Keratinocyte (primary cell): ENCODE data around the gene MAML2. TPM values are rescaled to one million over a fixed set of nuclear protein-coding genes. Genes with fewer than 3 reads are reported as not detected.

Source experiments
- DNase-seq: peaks from one replicate; pipeline ENCODE4 v3.0.0-alpha.2; 2011; ENCODE audit warnings: low read depth, missing footprints, low spot score
- FAIRE-seq: peaks from 2 replicates; lab custom pipeline; 2011; peaks lifted over from hg19 to GRCh38; lab: Jason Lieb, UNC
- H2AFZ ChIP-seq: 2 replicates; pipeline ENCODE4 v1.6.0; 2012; ENCODE audit warnings: low read length, control low read depth, inconsistent platforms; ENCODE audit not compliant: control insufficient read depth
- H3K27ac ChIP-seq: 2 replicates; pipeline ENCODE4 v1.5.1; 2011; ENCODE audit warnings: low read length; ENCODE audit not compliant: control insufficient read depth, insufficient read depth
- H3K27me3 ChIP-seq: 3 replicates; pipeline ENCODE4 v1.6.0; 2011; ENCODE audit warnings: low read length; ENCODE audit not compliant: control insufficient read depth, insufficient read depth; ENCODE audit errors: extremely low read depth
- H3K36me3 ChIP-seq, 2 experiments: 2 replicates in 1 of 2; 3 replicates in 1 of 2; pipeline ENCODE4 v1.5.1; 2011; ENCODE audit warnings: low read length in 2 of 2, mild to moderate bottlenecking in 1 of 2; ENCODE audit not compliant: control insufficient read depth in 2 of 2, insufficient read depth in 2 of 2; ENCODE audit errors: extremely low read depth in 1 of 2
- H3K4me1 ChIP-seq: 3 replicates; pipeline ENCODE4 v1.5.1; 2011; ENCODE audit warnings: low read length; ENCODE audit not compliant: control insufficient read depth, insufficient read depth; ENCODE audit errors: extremely low read depth
- H3K4me2 ChIP-seq: 3 replicates; pipeline ENCODE4 v1.6.0; 2011; ENCODE audit warnings: low read depth, low read length; ENCODE audit not compliant: control insufficient read depth, insufficient read depth; ENCODE audit errors: extremely low read depth
- H3K4me3 ChIP-seq, 3 experiments: fragments of 200-600 bp in 1 of 3; sonication (generic) in 1 of 3; 2 replicates in 2 of 3; 3 replicates in 1 of 3; pipeline ENCODE4 v1.5.1; 2011 to 2016; ENCODE audit warnings: low read length in 3 of 3, mild to moderate bottlenecking in 3 of 3, control low read depth in 2 of 3, inconsistent platforms in 1 of 3, low read depth in 1 of 3, mixed read lengths in 1 of 3, mixed run types in 1 of 3, moderate library complexity in 1 of 3; ENCODE audit not compliant: control insufficient read depth in 2 of 3, insufficient read depth in 2 of 3; ENCODE audit errors: extremely low read depth in 1 of 3
- H3K79me2 ChIP-seq: 2 replicates; pipeline ENCODE4 v1.6.0; 2012; ENCODE audit warnings: low read length; ENCODE audit not compliant: control insufficient read depth, insufficient read depth
- H3K9ac ChIP-seq: 3 replicates; pipeline ENCODE4 v1.6.0; 2011; ENCODE audit warnings: low read length; ENCODE audit not compliant: control insufficient read depth, insufficient read depth; ENCODE audit errors: extremely low read depth
- H3K9me1 ChIP-seq: 3 replicates; pipeline ENCODE4 v1.6.0; 2011; ENCODE audit warnings: low read length; ENCODE audit not compliant: control insufficient read depth, insufficient read depth; ENCODE audit errors: extremely low read depth
- H3K9me3 ChIP-seq: 2 replicates; pipeline ENCODE4 v1.5.1; 2012; ENCODE audit warnings: low read depth, low read length; ENCODE audit not compliant: control insufficient read depth
- H4K20me1 ChIP-seq: 3 replicates; pipeline ENCODE4 v1.6.0; 2011; ENCODE audit warnings: low read length; ENCODE audit not compliant: control insufficient read depth, insufficient read depth; ENCODE audit errors: extremely low read depth
- EZH2 ChIP-seq: IDR thresholded peaks from one replicate; pipeline ENCODE4 v1.6.1; 2012; ENCODE audit warnings: inconsistent platforms, mild to moderate bottlenecking, low read length, moderate library complexity
- dilution Hi-C: fragments of 300-500 bp; cut with MboI; formaldehyde crosslinking; loops from one replicate; pipeline ENCODE4 v1.7.0; 2020; ENCODE audit warnings: low sequenced_read_pairs; ENCODE audit not compliant: extremely low pct_ligation_motif_present
- polyA plus RNA-seq, 5 experiments: library from polyadenylated mRNA; depleted of rRNA in 3 of 5; stranded (reverse) in 3 of 5; stranded (forward) in 1 of 5; unstranded in 1 of 5; fragments of >200 nt; gene quantifications; 1 replicate in 1 of 5; 2 replicates in 3 of 5; 3 replicates in 1 of 5; pipeline versions ENCODE4 v1.2.1 to v1.2.3, GENCODE V29; 2011 to 2012; ENCODE audit warnings: missing spikeins in 2 of 5, low read depth in 1 of 5, low replicate concordance in 1 of 5
- TF ChIP-seq, protein P1 (sequence below), 3 experiments: IDR thresholded peaks in 1 of 3; conservative IDR thresholded peaks in 1 of 3; optimal IDR thresholded peaks in 1 of 3; 2 replicates in 2 of 3; 3 replicates in 1 of 3; pipeline versions ENCODE3 to v1.5.1; 2011; ENCODE audit warnings: low read length in 3 of 3, mild to moderate bottlenecking in 3 of 3, moderate library complexity in 2 of 3, control low read depth in 1 of 3, inconsistent platforms in 1 of 3; ENCODE audit not compliant: insufficient read depth in 2 of 3; ENCODE audit errors: extremely low read depth in 1 of 3

MAML2 gene
- polyA plus RNA-seq, 1 donor (not counting 4 experiments of a cell fraction or from before 2014, with no cell fraction given), result 4.2 TPM

DNA sequence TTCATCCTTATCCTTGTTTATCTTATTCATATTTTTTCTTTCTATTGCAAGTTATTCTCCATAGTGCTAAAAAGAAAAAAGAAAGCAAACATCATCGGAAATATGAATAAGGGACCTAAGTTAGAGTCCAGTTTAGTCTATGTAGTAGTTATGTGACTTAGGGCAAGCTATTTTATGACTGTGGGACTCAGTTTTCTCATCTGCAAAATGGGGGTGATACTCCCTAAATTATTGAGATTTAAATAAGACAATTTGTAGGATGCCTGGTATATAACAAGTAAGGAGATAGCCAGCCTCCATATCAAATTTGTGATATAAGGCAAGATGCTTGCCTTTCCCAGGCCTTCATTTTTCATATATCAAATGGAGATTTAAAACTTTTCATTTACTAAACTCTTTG is 69.5 kb downstream of the MAML2 start:
- H3K79me2 ChIP-seq, result peaks cover 2% of the 10 kb centered on the region

DNA sequence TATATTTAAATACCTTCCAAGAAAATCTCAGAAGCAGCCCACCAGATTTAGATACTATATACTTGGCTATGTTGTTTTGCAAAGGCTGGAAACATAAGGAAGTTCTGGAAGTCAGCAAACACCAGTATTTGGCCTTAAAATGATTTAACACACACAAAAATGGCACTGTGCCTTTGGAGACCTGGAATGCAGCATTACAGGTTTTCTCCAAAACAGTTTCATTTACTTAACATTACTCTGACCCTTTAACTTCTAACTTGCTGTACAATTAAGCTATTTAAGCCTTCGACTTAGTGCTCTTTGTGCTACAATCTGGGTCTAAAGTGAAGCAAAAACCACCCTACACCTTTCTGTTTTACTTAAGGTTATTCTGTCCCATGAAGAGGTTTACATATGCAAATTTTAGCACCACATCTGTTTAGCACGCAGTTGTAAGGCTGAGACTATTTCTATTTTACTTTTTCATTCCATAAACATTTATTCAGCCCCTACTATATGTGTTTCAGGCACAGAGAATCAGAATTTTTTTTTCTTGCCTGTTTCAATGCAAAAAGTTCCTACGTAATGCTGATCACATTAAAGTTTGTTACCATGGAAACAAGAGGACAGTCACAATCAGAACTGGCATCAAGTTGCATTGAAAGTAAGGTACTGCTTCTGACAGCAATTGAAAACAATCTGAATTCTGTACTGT is 70.3 kb downstream of the MAML2 start:
- no peaks in the 10 kb centered on the region for H3K36me3 ChIP-seq
- dilution Hi-C loops, result no loop called here
- no peak overlapping the region for H3K9ac ChIP-seq
- FAIRE-seq (peak; percentile 51), DNase-seq (no peak)
- H3K9me1 ChIP-seq, result no peaks in the 10 kb centered on the region
- peak overlapping the region; percentile 58 for H3K4me2 ChIP-seq
- peak overlapping the region; percentile 17 for H3K27ac ChIP-seq
- H2AFZ ChIP-seq, result no peak overlapping the region
- H3K4me3 ChIP-seq, result no peak overlapping the region
- TF ChIP-seq, protein P1, sequence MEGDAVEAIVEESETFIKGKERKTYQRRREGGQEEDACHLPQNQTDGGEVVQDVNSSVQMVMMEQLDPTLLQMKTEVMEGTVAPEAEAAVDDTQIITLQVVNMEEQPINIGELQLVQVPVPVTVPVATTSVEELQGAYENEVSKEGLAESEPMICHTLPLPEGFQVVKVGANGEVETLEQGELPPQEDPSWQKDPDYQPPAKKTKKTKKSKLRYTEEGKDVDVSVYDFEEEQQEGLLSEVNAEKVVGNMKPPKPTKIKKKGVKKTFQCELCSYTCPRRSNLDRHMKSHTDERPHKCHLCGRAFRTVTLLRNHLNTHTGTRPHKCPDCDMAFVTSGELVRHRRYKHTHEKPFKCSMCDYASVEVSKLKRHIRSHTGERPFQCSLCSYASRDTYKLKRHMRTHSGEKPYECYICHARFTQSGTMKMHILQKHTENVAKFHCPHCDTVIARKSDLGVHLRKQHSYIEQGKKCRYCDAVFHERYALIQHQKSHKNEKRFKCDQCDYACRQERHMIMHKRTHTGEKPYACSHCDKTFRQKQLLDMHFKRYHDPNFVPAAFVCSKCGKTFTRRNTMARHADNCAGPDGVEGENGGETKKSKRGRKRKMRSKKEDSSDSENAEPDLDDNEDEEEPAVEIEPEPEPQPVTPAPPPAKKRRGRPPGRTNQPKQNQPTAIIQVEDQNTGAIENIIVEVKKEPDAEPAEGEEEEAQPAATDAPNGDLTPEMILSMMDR (optimal IDR thresholded peaks at IDR 0.05 in 1 of 3, IDR thresholded peaks at IDR 0.05 in 1 of 3, conservative IDR thresholded peaks at IDR 0.05 in 1 of 3; ENCODE audit: extremely low read depth in 1 of 3, insufficient read depth in 2 of 3, low read length in 3 of 3), result no peak
- TF ChIP-seq EZH2, result no peak
- peaks cover 18% of the 10 kb centered on the region for H3K4me1 ChIP-seq
- H3K9me3 ChIP-seq, result no peaks in the 10 kb centered on the region
- no peaks in the 10 kb centered on the region for H4K20me1 ChIP-seq
- no peaks in the 10 kb centered on the region for H3K79me2 ChIP-seq
- H3K27me3 ChIP-seq, result no peaks in the 10 kb centered on the region

More for the DNA sequence above, 69.5 kb downstream of the MAML2 start:
- Histone ChIP-seq H3K27ac (no peak overlapping the region), H3K27me3 (no peaks in the 10 kb centered on the region), H3K4me3 (no peak overlapping the region), H3K4me2 (no peak overlapping the region), H3K9ac (no peak overlapping the region), H3K36me3 (no peaks in the 10 kb centered on the region), H4K20me1 (no peaks in the 10 kb centered on the region), H3K9me1 (no peaks in the 10 kb centered on the region), H3K4me1 (peaks cover 21% of the 10 kb centered on the region), H3K9me3 (no peaks in the 10 kb centered on the region), H2AFZ (no peak overlapping the region)
- no peak for DNase-seq
- no peak for FAIRE-seq
- TF ChIP-seq, protein P1 (optimal IDR thresholded peaks at IDR 0.05 in 1 of 3, IDR thresholded peaks at IDR 0.05 in 1 of 3, conservative IDR thresholded peaks at IDR 0.05 in 1 of 3; ENCODE audit: extremely low read depth in 1 of 3, insufficient read depth in 2 of 3, low read length in 3 of 3), result no peak
- TF ChIP-seq EZH2, result no peak
- dilution Hi-C loops, result no loop called here
